ENCODE results near the gene SPATA18.

GRCh38 chr4:52016981-52017380, 34.1 kb upstream of the SPATA18 start:
- TF ChIP-seq EP300 (IDR thresholded peaks at IDR 0.05) (no peak), CTCF (IDR thresholded peaks at IDR 0.05) (no peak), POLR2A (IDR thresholded peaks at IDR 0.05) (no peak)

Measured in tibial nerve (tissue), 4 donors.